Common myeloid progenitor, CD34-positive (primary cell): ENCODE results near the gene NELL1.

Experiments used
- CTCF ChIA-PET: fragments of 350-600 bp; sonication (Branson Sonifier 250); formaldehyde crosslinking; loops from one replicate; lab custom pipeline; 2021; ENCODE audit warnings: antibody characterized with exemption; lab: Charles Lee
- POLR2A ChIA-PET: fragments of 350-600 bp; sonication (Branson Sonifier 250); formaldehyde crosslinking; loops from one replicate; lab custom pipeline; 2021; ENCODE audit warnings: antibody characterized with exemption; lab: Charles Lee
- DNase-seq, 3 donors: peaks; one replicate each; pipeline versions ENCODE4 v3.0.0 to v3.0.0-alpha.2; 2013
- H3K27ac ChIP-seq, 2 experiments: 1 replicate in 1 of 2; 2 replicates in 1 of 2; pipeline ENCODE4 v1.7.0; 2013; ENCODE audit warnings: inconsistent platforms in 2 of 2, low read length in 2 of 2, mild to moderate bottlenecking in 2 of 2, low read depth in 1 of 2, moderate library complexity in 1 of 2; ENCODE audit not compliant: severe bottlenecking in 2 of 2, insufficient read depth in 1 of 2, poor library complexity in 1 of 2
- H3K27me3 ChIP-seq, 5 experiments: replicated peaks in 2 of 5; 1 replicate in 3 of 5; 2 replicates in 2 of 5; pipeline versions ENCODE4 v1.6.1 to v1.7.0; 2013; ENCODE audit warnings: low read length in 4 of 5, mild to moderate bottlenecking in 2 of 5, moderate library complexity in 2 of 5, inconsistent platforms in 1 of 5; ENCODE audit not compliant: insufficient read depth in 5 of 5, control insufficient read depth in 4 of 5
- H3K36me3 ChIP-seq, 4 experiments: 1 replicate in 2 of 4; 2 replicates in 2 of 4; pipeline versions ENCODE4 v1.6.1 to v1.7.0; 2013; ENCODE audit warnings: low read length in 3 of 4, control low read depth in 1 of 4, mild to moderate bottlenecking in 1 of 4; ENCODE audit not compliant: control insufficient read depth in 4 of 4, insufficient read depth in 4 of 4
- H3K4me1 ChIP-seq, 4 experiments: 1 replicate in 3 of 4; 2 replicates in 1 of 4; pipeline versions ENCODE4 v1.6.1 to v1.7.1; 2013; ENCODE audit warnings: low read length in 3 of 4, mild to moderate bottlenecking in 3 of 4, control low read depth in 1 of 4, inconsistent platforms in 1 of 4, moderate library complexity in 1 of 4; ENCODE audit not compliant: control insufficient read depth in 4 of 4, insufficient read depth in 4 of 4; ENCODE audit errors: control extremely low read depth in 1 of 4
- H3K4me3 ChIP-seq, 7 experiments: 1 replicate in 4 of 7; 2 replicates in 3 of 7; pipeline versions ENCODE4 v1.5.1 to v1.7.0; 2013; ENCODE audit warnings: mild to moderate bottlenecking in 7 of 7, low read length in 6 of 7, moderate library complexity in 6 of 7, inconsistent platforms in 2 of 7, low read depth in 2 of 7, control low read depth in 1 of 7; ENCODE audit not compliant: insufficient read depth in 4 of 7, control insufficient read depth in 1 of 7; ENCODE audit errors: extremely low read depth in 1 of 7
- H3K9me3 ChIP-seq, 5 experiments: 1 replicate in 4 of 5; 2 replicates in 1 of 5; pipeline versions ENCODE4 v1.6.1 to v1.7.1; 2013; ENCODE audit warnings: low read length in 4 of 5, mild to moderate bottlenecking in 2 of 5, inconsistent platforms in 1 of 5, low read depth in 1 of 5, moderate library complexity in 1 of 5; ENCODE audit not compliant: control insufficient read depth in 4 of 5, insufficient read depth in 2 of 5; ENCODE audit errors: control extremely low read depth in 1 of 5
- WGBS: methylation state at CpG from one replicate; pipeline ENCODE4 v1.1.5; 2013; ENCODE audit not compliant: insufficient coverage; 5-methylcytosine and 5-hydroxymethylcytosine counted together

NELL1 gene

GRCh38 chr11:20640401-20640800, 29.0 kb upstream of the NELL1 start:
- ChIA-PET CTCF (no interaction called here), POLR2A (no interaction called here)

GRCh38 chr11:20644360-20644759, 25.0 kb upstream of the NELL1 start:
- 90% methylated on average over 2 of the region's 4 CpGs for whole genome bisulfite sequencing
- no peaks in the 10 kb centered on the region for H3K4me1 ChIP-seq
- peaks cover 0 to 2% (median 0%) of the 10 kb centered on the region in 5 experiments for H3K9me3 ChIP-seq
- no peak for DNase-seq
- H3K4me3 ChIP-seq, result no peak overlapping the region
- CTCF ChIA-PET, result interaction anchor here (0.6 to 1.5 kb wide), 2 partner anchors 12 to 1486 kb away, joined by 3 read pairs; no protein-coding TSS in a partner anchor
- no peaks in the 10 kb centered on the region for H3K36me3 ChIP-seq
- POLR2A ChIA-PET, result no interaction called here
- peaks cover 0 to 9% (median 4%) of the 10 kb centered on the region in 5 experiments for H3K27me3 ChIP-seq
- H3K27ac ChIP-seq, result no peak overlapping the region

More at GRCh38 chr11:20640401-20640800, 29.0 kb upstream of the NELL1 start:
- Histone ChIP-seq H3K9me3 (peaks cover 0 to 2% (median 0%) of the 10 kb centered on the region in 5 experiments), H3K27ac (no peak overlapping the region), H3K36me3 (no peaks in the 10 kb centered on the region), H3K4me1 (no peaks in the 10 kb centered on the region), H3K27me3 (peaks cover 0 to 8% (median 7%) of the 10 kb centered on the region in 5 experiments), H3K4me3 (no peak overlapping the region)
- 100% methylated on average over 1 of the region's 2 CpGs for WGBS
- DNase-seq, result no peak

GRCh38 chr11:20647976-20648565, 21.3 kb upstream of the NELL1 start:
- H3K4me3 ChIP-seq, result no peak overlapping the region
- peak; percentile 24 to 50 (median 28) for DNase-seq
- ChIA-PET CTCF (interaction anchor here (0.9 to 2.7 kb wide), 12 partner anchors 8 to 1506 kb away, joined by 3 to 12 read pairs (median 4); no protein-coding TSS in a partner anchor), POLR2A (no interaction called here)
- no peaks in the 10 kb centered on the region for H3K9me3 ChIP-seq
- H3K27ac ChIP-seq, result no peak overlapping the region
- 33% methylated on average over 3 of the region's 4 CpGs for WGBS
- H3K36me3 ChIP-seq, result no peaks in the 10 kb centered on the region
- peaks cover 0 to 6% (median 2%) of the 10 kb centered on the region in 5 experiments for H3K27me3 ChIP-seq
- H3K4me1 ChIP-seq, result no peaks in the 10 kb centered on the region

- peaks cover 0 to 25% (median 3%) of the 10 kb centered on the region in 5 experiments for H3K27me3 ChIP-seq
- H3K9me3 ChIP-seq, result no peaks in the 10 kb centered on the region
- ChIA-PET CTCF (no interaction called here), POLR2A (no interaction called here)
- H3K4me1 ChIP-seq, result no peaks in the 10 kb centered on the region
- no peak for DNase-seq
- H3K36me3 ChIP-seq, result no peaks in the 10 kb centered on the region
- H3K4me3 ChIP-seq, result no peak overlapping the region
- H3K27ac ChIP-seq, result no peak overlapping the region
- 80% methylated on average over 8 of the region's 13 CpGs for WGBS
Observed at GRCh38 chr11:20652150-20652806, 17.1 kb upstream of the NELL1 start.

GRCh38 chr11:20654038-20654437, 15.3 kb upstream of the NELL1 start:
- Histone ChIP-seq H3K4me1 (no peaks in the 10 kb centered on the region), H3K27me3 (peaks cover 0 to 25% (median 3%) of the 10 kb centered on the region in 5 experiments), H3K27ac (no peak overlapping the region), H3K4me3 (no peak overlapping the region), H3K36me3 (no peaks in the 10 kb centered on the region), H3K9me3 (no peaks in the 10 kb centered on the region)
- ChIA-PET POLR2A (no interaction called here), CTCF (no interaction called here)
- WGBS, result no CpG with 5 or more reads among the region's 3 CpGs
- no peak for DNase-seq

GRCh38 chr11:20656901-20657300, 12.5 kb upstream of the NELL1 start:
- Histone ChIP-seq H3K9me3 (no peaks in the 10 kb centered on the region), H3K4me1 (no peaks in the 10 kb centered on the region), H3K27ac (no peak overlapping the region), H3K36me3 (no peaks in the 10 kb centered on the region), H3K27me3 (peaks cover 0 to 29% (median 3%) of the 10 kb centered on the region in 5 experiments), H3K4me3 (no peak overlapping the region)
- 92% methylated on average over 2 of the region's 4 CpGs for WGBS
- ChIA-PET POLR2A (no interaction called here), CTCF (interaction anchor here (1.1 to 2.5 kb wide), 5 partner anchors 9 to 856 kb away, joined by 3 to 7 read pairs (median 3); no protein-coding TSS in a partner anchor)
- no peak for DNase-seq

- no peak overlapping the region for H3K4me3 ChIP-seq
- CTCF ChIA-PET, result no interaction called here
- no CpG with 5 or more reads among the region's 1 CpG for WGBS
- peaks cover 0 to 25% (median 3%) of the 10 kb centered on the region in 5 experiments for H3K27me3 ChIP-seq
- no peak overlapping the region for H3K27ac ChIP-seq
- POLR2A ChIA-PET, result no interaction called here
- no peak for DNase-seq
- H3K36me3 ChIP-seq, result no peaks in the 10 kb centered on the region
- H3K4me1 ChIP-seq, result no peaks in the 10 kb centered on the region
- H3K9me3 ChIP-seq, result no peaks in the 10 kb centered on the region
Observed at GRCh38 chr11:20658135-20658534, 11.3 kb upstream of the NELL1 start.
